ENCODE results near the gene TLX1. TPM values are rescaled to one million over a fixed set of nuclear protein-coding genes. Genes with fewer than 3 reads are reported as not detected.
"Not testable (repeated sequence)": the region's sequence is repeated elsewhere in the genome, so short reads cannot be mapped to it uniquely, and the experiment has no call there.

TLX1 gene
- total and polyA plus RNA-seq, 5 experiments from 2014 or later: not detected

DNA sequence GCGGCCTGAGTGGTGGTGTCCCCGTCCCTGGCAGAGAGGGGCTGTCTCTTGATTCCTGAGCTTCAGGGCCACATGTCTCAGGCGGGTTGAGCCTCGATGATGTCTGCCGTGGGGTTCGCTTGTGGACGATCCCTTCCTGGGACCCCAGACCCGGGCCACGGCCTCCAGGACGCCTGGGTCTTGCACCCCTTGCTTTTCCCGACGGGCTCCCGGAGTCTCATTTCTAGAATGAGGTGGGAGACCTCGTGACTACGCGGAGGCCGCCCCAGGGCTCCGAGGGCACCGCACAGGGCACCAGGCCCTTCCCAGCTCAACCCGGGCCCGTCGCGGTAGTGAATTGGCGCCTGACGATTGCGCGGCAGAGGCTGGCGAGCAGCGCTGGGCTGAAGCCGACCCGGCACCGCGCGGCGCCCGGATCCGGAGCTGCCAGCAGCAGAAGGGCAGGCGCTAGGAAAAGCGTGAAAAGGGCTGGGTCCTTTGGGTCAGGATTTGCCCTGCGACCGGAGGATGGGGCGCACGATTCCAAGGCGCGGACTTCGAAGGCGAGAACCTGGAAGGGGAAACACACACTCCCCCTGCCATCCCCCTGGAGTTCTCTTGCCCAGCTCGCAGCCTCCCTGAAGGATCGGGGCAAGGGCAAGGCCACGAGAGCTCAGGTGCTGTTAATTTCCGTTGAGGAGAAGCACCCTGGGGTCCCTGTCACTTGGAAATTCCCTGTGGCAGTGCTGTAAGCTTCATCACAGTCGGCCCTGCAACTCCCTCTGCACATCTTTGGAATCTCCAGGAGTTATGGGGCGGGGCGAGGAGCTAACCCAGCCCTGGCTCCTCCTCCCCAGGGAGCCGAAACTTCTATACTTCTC is 15.5 kb downstream of the TLX1 start:
- Mint-ChIP-seq H3K4me1 (peaks cover 3 to 12% (median 9%) of the 10 kb centered on the region in 4 donors), H3K36me3 (peaks cover 0 to 7% (median 4%) of the 10 kb centered on the region in 3 donors), H3K27ac (no peak overlapping the region), H3K9me3 (peaks cover 0 to 4% (median 0%) of the 10 kb centered on the region in 9 donors), H3K4me3 (peak overlapping the region in 4 of 10 donors; percentile 2 to 43 (median 22)), H3K27me3 (peaks cover 47 to 93% (median 76%) of the 10 kb centered on the region in 5 donors)
- DNase-seq (no peak), ATAC-seq (peak; percentile 22 to 49)
- POLR2A ChIA-PET: no interaction called here

DNA sequence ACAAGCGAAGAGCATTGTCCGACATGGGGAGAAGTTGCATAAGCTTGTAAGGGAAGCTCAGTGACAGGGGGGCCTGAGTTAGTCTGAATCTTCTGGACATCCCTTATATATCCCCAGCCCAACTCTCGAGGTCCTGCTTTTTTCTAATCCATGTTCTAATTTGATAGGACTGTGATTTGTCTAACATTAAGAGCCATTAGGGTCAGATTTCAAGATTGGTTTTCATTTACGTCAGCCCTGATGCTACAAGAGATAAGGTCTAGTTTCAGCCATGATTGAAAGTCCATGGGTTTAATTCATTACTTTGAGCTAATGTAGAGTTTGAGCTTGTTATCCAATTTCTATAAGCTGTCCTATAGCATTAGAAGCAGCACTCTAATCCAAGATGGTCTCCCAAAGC is 20.3 kb downstream of the TLX1 start:
- Mint-ChIP-seq H3K36me3 (peaks cover 0 to 10% (median 4%) of the 10 kb centered on the region in 3 donors), H3K27ac (no peak overlapping the region), H3K9me3 (peaks cover 0 to 4% (median 0%) of the 10 kb centered on the region in 9 donors), H3K27me3 (peaks cover 34 to 77% (median 61%) of the 10 kb centered on the region in 5 donors), H3K4me1 (peaks cover 0 to 5% (median 1%) of the 10 kb centered on the region in 4 donors), H3K4me3 (no peak overlapping the region)
- DNase-seq (no peak), ATAC-seq (no peak)
- POLR2A ChIA-PET: interaction anchor here (0.5 to 1.0 kb wide), 2 partner anchors 10 to 717 kb away, joined by 4 read pairs; no protein-coding TSS in a partner anchor

DNA sequence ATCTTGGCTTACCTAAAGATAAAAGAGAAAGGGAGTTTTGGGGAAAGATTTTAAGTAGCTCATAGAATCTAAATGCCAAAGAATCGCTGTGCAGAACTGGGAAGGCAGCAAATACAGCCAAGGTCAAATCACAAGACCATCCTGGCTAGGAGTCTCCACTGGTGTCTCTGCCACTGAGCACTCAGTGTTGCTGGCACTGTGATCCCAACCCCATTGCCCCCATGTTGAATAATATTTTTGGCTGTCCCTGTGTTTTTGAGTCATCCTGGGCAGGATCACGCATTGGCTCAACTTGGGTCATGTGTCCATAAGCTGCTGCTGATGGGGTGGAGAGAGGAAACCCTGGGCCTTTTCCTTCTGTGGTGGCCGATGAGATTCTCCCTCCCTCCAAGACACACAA is 21.2 kb downstream of the TLX1 start:
- Mint-ChIP-seq H3K9me3 (peaks cover 0 to 4% (median 0%) of the 10 kb centered on the region in 9 donors), H3K4me1 (no peaks in the 10 kb centered on the region), H3K4me3 (no peak overlapping the region), H3K27me3 (peaks cover 34 to 70% (median 55%) of the 10 kb centered on the region in 5 donors), H3K27ac (no peak overlapping the region), H3K36me3 (peaks cover 0 to 10% (median under 1%) of the 10 kb centered on the region in 3 donors)
- ATAC-seq: no peak
- POLR2A ChIA-PET: interaction anchor here (1.0 kb wide), 1 partner anchor 11 kb away, joined by 4 read pairs; no protein-coding TSS in a partner anchor
- no peak for DNase-seq

DNA sequence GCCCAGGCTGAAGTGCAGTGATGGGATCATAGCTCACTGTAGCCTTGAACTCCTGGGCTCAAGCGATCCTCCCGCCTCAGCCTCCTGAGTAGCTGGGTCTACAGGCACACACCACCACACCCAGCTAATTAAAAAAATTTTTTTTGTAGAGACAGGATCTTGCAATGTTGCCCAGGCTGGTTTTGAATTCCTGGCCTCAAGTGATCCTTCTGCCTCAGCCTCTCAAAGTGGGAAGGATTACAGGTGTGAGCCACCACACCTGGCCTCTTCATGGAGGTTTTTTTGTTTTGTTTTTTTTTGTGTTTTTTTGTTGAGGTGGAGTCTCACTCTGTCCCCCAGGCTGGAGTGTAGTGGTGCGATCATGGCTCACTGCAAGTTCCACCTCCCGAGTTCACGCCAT is 23.4 kb downstream of the TLX1 start:
- not testable (repeated sequence) for H3K27ac Mint-ChIP-seq, H3K9me3 Mint-ChIP-seq, H3K4me3 Mint-ChIP-seq, DNase-seq, H3K4me1 Mint-ChIP-seq, H3K36me3 Mint-ChIP-seq, ATAC-seq
- POLR2A ChIA-PET: interaction anchor here (0.6 kb wide), 1 partner anchor 22 kb away, joined by 3 read pairs; no protein-coding TSS in a partner anchor
- H3K27me3 Mint-ChIP-seq: peaks cover 18 to 67% (median 43%) of the 10 kb centered on the region in 5 donors

DNA sequence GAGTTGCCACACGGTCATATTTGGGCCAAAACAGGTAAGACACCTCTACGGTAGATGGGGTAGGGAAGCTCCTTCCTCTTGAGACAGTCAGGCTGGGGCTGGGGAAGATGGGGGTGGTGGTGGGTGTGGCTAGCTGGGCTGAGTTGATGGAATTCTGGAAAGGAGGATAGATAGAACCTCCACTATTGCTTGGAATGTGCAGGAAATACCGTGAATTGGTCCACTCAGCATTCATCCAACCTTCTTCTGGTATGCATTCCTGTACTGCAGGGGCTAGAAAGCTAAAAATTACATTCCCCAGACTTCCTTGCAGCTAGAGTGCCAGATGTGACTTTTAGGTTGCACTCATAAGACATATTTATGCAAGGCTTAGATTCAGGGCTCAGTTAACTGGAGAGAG is 24.8 kb downstream of the TLX1 start:
- DNase-seq (no peak), ATAC-seq (no peak)
- peaks cover 0 to 3% (median 0%) of the 10 kb centered on the region in 3 donors for H3K36me3 Mint-ChIP-seq
- POLR2A ChIA-PET: no interaction called here
- no peak overlapping the region for H3K4me3 Mint-ChIP-seq
- H3K27ac Mint-ChIP-seq: no peak overlapping the region
- H3K4me1 Mint-ChIP-seq: no peaks in the 10 kb centered on the region
- H3K27me3 Mint-ChIP-seq: peaks cover 13 to 67% (median 36%) of the 10 kb centered on the region in 5 donors
- H3K9me3 Mint-ChIP-seq: no peaks in the 10 kb centered on the region

DNA sequence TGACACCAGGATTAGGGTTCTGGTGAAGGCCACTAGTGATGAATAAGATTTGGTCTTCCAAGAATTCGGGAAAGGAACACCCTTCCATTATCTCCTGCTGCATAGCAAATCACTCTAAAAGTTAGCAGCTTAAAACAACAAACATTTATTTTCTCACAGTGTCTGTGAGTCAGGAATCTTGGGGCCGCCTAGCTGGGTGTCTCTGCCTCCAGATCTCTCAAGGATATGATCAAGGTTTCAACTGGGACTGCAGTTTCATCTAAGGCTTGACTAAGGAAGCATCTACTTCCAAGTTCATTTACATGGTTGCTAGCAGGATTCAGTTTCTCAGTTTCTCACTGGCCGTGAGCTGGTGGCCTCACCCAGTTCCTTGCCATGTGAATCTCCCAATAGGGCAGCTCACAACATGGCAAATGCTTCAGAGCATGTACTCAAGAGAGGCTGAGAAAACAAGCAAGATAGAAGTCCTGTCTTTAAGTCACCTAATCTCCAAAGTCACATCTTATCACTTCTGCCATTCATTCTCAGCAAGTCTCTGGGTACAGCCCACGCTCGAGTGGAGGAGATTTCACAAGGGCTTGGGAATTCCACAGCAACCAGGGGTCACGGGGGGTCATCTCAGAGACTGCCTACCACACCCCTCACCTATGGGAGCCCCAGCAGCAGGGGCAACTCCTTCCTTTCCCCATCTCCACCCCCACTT is 26.8 kb downstream of the TLX1 start:
- DNase-seq (no peak), ATAC-seq (no peak)
- H3K27me3 Mint-ChIP-seq: peaks cover 20 to 75% (median 41%) of the 10 kb centered on the region in 5 donors
- POLR2A ChIA-PET: interaction anchor here (0.6 kb wide), 1 partner anchor 780 kb away, joined by 3 read pairs; no protein-coding TSS in a partner anchor
- no peak overlapping the region for H3K27ac Mint-ChIP-seq
- H3K36me3 Mint-ChIP-seq: peaks cover 0 to 3% (median 0%) of the 10 kb centered on the region in 3 donors
- peaks cover 4 to 14% (median 10%) of the 10 kb centered on the region in 4 donors for H3K4me1 Mint-ChIP-seq
- H3K9me3 Mint-ChIP-seq: no peaks in the 10 kb centered on the region
- no peak overlapping the region for H3K4me3 Mint-ChIP-seq

DNA sequence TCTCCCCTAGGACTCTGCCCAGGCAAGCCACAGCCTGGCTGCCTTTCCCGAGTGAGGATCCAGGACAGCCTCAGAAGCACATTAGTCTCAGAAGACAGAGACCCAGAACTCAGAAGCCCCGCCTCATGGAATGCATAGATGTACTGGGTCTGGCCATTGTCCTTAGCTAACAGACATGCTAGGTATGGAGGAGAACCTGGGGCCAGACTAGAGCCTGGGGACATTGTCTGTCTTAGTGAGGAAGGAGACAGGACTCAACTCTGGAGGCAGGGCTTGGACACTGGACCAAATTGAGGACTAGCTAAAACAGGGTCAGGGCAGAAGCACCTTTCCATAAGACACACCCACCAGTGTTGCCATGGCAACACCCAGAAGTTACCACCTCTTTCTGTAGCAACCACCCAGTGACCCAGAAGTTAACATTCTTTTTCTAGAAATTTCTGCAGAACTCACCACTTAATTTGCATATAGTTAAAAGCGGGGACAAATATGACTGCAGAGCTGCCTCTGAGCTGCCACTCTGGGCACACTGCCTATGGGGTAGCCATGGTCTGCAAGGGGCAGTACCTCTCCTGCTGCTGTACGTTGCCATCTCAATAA is 27.5 kb downstream of the TLX1 start:
- H3K9me3 Mint-ChIP-seq: no peaks in the 10 kb centered on the region
- peaks cover 22 to 80% (median 42%) of the 10 kb centered on the region in 5 donors for H3K27me3 Mint-ChIP-seq
- ATAC-seq (no peak), DNase-seq (no peak)
- no peak overlapping the region for H3K27ac Mint-ChIP-seq
- peaks cover 0 to 3% (median 0%) of the 10 kb centered on the region in 3 donors for H3K36me3 Mint-ChIP-seq
- no peak overlapping the region for H3K4me3 Mint-ChIP-seq
- POLR2A ChIA-PET: no interaction called here
- peaks cover 4 to 14% (median 10%) of the 10 kb centered on the region in 4 donors for H3K4me1 Mint-ChIP-seq

DNA sequence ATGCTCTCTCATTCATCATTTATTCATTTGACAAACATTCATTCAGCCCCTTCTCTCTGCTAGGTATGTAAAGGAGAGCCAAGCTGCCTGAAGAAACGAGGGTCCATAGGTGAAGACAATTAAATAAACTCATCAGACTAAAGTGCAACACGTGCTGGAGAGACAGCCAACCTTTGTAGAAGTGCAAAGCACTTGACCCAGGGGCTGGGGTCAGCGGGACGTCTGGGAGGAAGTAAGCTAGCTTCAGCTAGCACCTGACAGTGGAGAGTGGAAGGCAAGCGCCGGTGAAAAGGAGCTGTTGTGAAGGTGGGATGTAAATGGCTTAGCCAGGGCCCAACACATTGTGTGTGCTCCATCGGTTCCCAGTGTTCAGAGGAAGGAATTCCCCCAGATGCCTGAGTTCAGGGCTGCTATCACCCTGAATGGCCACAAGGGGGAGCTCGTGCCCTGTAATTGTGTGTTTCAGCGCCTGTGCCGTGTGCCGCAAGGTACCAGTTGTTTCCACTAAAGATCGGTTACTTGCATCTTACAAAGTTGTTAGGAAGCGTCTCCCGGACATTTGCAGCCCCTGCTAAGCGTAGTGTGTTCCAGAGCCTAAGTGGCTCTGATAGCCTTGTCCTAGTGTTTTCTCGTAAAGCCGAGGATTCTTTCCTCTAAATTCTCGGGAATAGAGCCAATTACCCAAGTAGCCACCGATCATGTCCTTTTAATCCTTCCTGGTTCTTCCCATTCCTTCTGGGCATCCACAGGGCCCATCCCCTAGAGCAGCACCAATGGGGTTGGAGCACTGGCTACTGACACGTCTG is 30.6 kb downstream of the TLX1 start:
- peaks cover 35 to 83% (median 60%) of the 10 kb centered on the region in 5 donors for H3K27me3 Mint-ChIP-seq
- ATAC-seq: peak; percentile 86 to 92
- peaks cover 4 to 14% (median 10%) of the 10 kb centered on the region in 4 donors for H3K4me1 Mint-ChIP-seq
- peaks cover 0 to 2% (median 0%) of the 10 kb centered on the region in 9 donors for H3K9me3 Mint-ChIP-seq
- H3K4me3 Mint-ChIP-seq: peak overlapping the region in 7 of 10 donors; percentile 0 to 44 (median 11)
- peak overlapping the region in 1 of 10 donors; percentile 25 for H3K27ac Mint-ChIP-seq
- POLR2A ChIA-PET: no interaction called here
- peak; percentile 54 to 82 (median 68) for DNase-seq
- no peaks in the 10 kb centered on the region for H3K36me3 Mint-ChIP-seq

DNA sequence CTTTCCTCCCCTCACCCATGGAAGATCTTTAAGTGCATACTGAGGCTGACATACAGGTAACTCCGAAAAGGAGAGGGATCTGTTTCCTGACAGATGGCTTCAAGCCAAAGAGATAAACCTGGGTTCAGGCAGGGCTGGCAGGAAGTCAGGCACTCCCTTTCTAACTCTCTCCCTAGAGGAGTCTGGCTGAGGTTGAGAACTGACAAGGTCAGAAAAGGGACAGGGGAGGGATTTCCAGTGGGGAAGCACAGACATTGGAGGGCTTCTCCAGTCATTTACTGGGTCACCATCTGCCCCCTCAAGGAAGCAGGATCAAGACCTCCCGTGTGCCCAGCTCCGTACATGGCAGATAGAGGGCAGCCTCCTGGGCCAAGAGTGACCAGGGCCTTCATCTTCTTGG is 31.6 kb downstream of the TLX1 start:
- DNase-seq: no peak
- H3K9me3 Mint-ChIP-seq: peaks cover 0 to 2% (median 0%) of the 10 kb centered on the region in 9 donors
- H3K4me1 Mint-ChIP-seq: peaks cover 4 to 14% (median 10%) of the 10 kb centered on the region in 4 donors
- H3K4me3 Mint-ChIP-seq: peak overlapping the region in 1 of 10 donors; percentile 10
- ATAC-seq: no peak
- H3K27me3 Mint-ChIP-seq: peaks cover 39 to 79% (median 67%) of the 10 kb centered on the region in 5 donors
- POLR2A ChIA-PET: no interaction called here
- H3K36me3 Mint-ChIP-seq: no peaks in the 10 kb centered on the region
- H3K27ac Mint-ChIP-seq: no peak overlapping the region

DNA sequence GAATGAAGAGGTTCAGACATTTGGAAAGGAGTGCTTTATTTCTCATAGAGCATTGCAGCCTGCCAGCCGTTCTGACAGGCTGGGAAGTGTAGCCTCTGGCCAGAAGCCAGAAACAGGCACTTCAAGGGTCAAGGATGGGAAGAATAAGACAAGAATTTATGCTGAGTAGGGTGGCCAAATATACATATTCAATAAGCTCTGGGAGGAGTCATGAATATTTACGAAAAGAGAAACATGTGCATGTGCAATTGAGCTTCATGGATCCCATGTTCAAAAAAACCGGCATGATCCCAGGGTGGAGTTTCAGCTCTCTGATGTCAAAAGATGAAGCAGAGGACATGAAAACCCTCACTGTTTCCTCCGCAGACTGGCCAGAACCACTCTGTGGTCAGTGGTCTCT is 32.9 kb downstream of the TLX1 start:
- ATAC-seq: no peak
- H3K4me1 Mint-ChIP-seq: peaks cover 4 to 14% (median 10%) of the 10 kb centered on the region in 4 donors
- H3K27me3 Mint-ChIP-seq: peaks cover 44 to 80% (median 69%) of the 10 kb centered on the region in 5 donors
- POLR2A ChIA-PET: no interaction called here
- H3K27ac Mint-ChIP-seq: no peak overlapping the region
- no peak overlapping the region for H3K4me3 Mint-ChIP-seq
- DNase-seq: no peak
- peaks cover 0 to 2% (median 0%) of the 10 kb centered on the region in 9 donors for H3K9me3 Mint-ChIP-seq
- peaks cover 0 to 4% (median 0%) of the 10 kb centered on the region in 3 donors for H3K36me3 Mint-ChIP-seq

DNA sequence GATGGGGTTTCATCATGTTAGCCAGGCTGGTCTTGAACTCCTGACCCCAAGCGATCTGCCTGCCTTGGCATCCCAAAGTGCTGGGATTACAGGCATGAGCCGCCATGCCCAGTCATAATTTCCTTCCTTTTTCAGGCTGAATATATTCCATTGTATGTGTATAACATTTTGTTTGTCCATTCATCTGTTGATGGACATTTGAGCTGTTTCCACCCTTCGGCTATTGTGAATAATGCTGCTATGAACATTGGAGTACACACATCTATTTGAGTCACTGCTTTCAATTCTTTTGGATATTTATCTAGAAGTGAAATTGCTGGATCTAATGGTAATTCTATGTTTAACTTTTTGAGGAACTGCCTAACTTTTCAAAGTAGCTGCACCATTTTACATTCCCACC is 34.6 kb downstream of the TLX1 start:
- no peak overlapping the region for H3K4me3 Mint-ChIP-seq
- peaks cover 0 to 4% (median 0%) of the 10 kb centered on the region in 3 donors for H3K36me3 Mint-ChIP-seq
- peaks cover 42 to 77% (median 67%) of the 10 kb centered on the region in 5 donors for H3K27me3 Mint-ChIP-seq
- H3K9me3 Mint-ChIP-seq: peaks cover 0 to 2% (median 0%) of the 10 kb centered on the region in 9 donors
- POLR2A ChIA-PET: no interaction called here
- H3K27ac Mint-ChIP-seq: peak overlapping the region in 1 of 10 donors; percentile 14
- ATAC-seq (no peak), DNase-seq (no peak)
- peaks cover 4 to 14% (median 10%) of the 10 kb centered on the region in 4 donors for H3K4me1 Mint-ChIP-seq
